HG02885 (cell line): ENCODE data around the gene COL2A1.

Source experiments
- ATAC-seq: cut with Tn5 transposase; IDR thresholded peaks from one replicate; pipeline ENCODE4 v1.9.1; 2021; ENCODE audit warnings: mild to moderate bottlenecking; ENCODE audit not compliant: unreplicated experiment, poor library complexity

COL2A1 gene

DNA sequence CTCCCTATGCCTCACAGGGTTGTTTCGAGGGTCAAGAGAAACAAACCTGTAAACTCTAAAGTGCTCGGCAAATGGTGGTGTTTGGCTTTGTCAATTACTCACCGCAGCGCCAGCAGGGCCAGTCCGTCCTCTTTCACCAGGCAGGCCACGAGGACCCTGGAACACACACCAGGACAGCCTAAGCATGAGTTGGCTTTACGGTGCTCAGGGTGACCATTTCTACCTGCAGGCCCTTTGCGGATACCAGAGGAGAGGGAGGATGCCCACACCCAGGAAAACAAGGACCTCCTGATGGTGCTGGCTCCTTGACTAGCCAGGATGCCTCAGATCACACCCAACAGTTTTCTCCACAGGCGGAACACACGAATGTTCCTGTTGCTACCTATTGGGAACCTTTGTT, 11.5 kb downstream of the COL2A1 start:
- no peak for ATAC-seq

DNA sequence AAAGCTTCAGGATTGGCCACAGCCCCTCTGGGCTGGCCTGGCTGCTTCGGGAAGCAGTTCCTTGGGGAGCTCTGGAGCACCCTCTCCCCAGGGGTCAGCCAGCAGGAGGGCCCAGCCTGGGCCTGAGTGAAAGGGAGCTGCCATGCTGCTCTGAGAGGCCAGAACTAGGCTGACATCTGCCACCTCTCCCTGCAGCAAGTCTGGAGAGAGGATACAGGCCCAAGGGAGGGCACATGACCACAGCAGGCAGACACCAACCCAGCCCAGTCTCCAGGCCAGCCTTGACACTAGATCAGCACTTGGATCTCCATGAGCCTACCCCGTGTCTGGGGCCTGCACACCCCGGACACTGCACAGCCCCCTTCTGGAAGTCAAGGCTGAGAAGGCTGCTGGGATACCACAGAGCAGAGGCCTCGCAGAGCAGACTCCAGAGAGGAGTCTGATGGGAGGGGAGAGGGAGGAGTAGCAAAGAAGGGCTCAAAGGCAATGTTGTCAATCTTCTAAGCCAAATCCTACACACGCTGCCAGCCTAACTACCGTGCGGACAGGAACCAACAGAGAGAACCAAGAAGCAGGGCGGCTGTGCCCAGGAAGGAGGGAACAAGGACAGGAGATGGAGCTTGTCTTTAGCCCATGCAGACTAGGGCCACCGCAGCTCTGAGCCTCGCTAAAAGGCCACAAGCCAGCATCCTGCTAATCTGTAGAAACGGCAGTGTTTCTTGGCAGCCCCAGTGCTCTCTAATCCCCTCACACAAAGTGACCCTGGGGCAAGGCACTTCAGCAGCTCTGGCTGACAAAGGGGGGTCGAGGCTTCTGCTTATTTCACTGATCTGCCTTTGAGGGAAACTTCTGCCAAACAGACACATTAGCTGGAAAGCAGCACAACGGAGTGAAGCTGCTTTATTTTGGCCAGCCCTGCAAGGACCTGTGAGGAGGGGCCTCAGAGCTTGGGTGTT, 12.9 kb downstream of the COL2A1 start:
- ATAC-seq = no peak

DNA sequence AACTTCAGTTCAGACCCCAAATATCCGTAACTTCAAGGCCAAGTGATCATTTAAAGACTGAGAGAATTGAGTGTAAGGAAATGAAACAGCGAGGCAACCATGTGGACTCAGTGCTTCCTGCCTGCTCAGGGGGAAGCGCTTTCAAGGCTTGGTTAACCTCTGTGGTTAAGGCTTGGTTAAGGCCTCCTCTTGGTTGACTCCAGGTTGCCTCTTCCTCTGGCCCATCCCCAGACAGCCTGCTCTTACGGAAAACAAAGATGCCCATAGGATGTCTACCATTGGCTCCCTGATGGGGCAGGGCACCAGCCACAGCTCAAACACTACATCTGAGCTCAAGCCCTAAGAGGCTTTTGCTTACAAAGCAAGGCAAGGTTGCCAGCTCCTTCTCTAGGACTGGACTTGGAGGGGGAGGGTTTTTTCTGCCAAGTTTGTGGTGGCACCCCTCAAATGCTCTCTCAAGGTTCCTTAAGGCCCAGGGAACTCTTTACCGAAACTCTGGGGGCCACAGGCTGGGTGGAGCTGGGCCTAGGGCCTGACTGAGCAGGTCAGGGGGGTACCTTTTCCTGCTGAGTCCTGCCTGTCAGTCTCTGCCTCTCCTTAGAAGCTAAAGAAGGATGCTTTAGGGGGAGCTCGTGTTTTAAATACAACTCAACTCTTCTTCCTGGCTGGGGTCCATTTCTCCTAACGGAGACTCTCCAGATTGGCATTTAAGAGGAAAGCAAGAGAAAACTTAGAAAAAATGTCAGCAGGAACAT, 13.7 kb downstream of the COL2A1 start:
- peak; percentile 88 for ATAC-seq

DNA sequence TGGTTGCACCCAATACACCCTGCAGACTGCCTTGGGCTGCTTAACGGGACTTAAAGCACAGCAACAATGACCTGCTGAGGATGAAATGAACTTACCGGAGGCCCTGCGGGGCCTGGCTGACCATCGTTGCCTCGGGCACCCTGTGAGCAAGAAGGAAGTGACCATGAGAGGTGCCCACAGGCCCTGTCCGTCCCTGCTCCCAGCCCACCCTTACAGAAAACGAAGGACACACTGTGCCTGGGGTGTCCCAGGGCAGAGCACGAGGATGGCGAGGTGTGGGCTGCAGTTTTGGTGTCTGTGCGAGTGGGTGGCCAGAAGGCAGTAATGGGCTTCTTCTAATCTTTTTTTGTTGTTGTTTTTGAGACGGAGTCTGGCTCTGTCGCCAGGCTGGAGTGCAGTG, 14.6 kb downstream of the COL2A1 start:
- ATAC-seq = no peak

DNA sequence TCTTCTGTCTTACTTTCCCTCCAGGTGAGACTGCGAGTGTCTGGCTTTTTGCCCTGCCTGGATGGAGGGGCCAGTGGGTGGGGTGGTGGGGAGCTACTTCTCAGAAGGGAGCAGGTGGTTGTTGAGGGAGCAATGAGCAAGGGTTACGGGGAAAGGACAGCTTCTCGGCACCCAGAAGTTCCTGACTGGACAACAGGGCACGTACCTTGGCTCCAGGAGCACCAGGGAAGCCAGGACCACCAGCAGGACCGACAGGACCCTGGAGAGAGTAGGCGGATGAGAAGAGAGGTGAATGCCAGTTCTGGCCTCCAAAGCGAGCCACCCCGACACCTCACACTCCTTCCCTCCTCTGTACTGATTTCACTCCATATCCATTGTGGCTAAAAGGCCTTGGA, 15.3 kb downstream of the COL2A1 start:
- ATAC-seq = no peak

GRCh38 chr12:47988073-47989022, 15.9 kb downstream of the COL2A1 start:
- no peak for ATAC-seq

GRCh38 chr12:47987411-47988072, 16.7 kb downstream of the COL2A1 start:
- ATAC-seq = no peak

- no peak for ATAC-seq
These were observed 17.4 kb downstream of the COL2A1 start for GRCh38 chr12:47986832-47987231.

DNA sequence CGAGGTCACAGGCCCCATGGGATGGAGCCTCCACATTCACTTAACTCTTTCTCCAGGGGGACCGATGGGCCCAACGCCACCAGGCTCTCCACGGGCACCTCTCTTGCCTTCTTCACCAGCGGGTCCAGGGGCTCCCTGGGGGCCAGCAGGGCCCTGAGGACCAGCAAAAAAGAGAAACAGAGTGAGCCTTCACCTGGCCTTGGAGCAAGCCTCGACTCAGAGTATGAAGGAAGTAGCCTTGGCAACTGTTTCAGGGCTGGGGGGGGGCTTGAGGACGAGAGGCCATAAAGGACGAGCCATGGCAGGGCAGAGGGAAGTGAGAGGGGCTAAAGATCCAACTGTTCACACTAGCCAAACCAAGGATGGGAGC, 18.0 kb downstream of the COL2A1 start:
- ATAC-seq = no peak

DNA sequence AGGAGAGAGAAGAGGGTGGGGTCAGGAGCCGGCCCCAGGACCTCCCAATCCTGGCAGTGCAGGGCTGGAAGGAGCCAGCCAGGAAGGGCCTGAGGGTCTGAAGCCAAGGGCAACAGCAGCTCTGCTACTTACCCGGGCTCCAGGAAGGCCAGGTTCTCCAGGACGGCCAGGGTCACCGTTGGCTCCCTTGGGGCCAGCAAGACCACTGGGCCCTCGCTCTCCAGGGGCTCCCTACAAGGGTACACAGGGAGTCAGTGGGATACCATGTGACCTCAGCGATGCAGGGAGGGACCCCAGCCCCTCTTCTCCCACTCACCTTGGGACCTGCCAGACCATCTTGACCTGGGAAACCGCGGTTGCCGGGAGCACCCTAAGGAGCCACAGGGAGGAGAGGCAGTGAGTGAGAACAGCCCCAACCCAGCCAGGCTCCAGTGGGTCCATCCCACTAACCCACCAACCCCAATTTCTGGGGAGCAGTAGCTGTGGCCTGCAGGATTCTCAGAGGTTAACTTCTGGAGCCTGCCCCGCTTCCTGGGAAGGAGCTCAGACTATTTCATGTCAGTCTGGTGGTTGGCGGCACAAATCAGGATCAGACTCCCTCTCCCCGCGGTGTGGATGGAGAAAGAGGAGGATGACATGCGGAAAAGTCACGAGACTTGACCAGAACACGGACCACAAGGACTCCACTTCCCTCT, 18.5 kb downstream of the COL2A1 start:
- no peak for ATAC-seq

GRCh38 chr12:47984331-47984801, 19.9 kb downstream of the COL2A1 start:
- no peak for ATAC-seq

DNA sequence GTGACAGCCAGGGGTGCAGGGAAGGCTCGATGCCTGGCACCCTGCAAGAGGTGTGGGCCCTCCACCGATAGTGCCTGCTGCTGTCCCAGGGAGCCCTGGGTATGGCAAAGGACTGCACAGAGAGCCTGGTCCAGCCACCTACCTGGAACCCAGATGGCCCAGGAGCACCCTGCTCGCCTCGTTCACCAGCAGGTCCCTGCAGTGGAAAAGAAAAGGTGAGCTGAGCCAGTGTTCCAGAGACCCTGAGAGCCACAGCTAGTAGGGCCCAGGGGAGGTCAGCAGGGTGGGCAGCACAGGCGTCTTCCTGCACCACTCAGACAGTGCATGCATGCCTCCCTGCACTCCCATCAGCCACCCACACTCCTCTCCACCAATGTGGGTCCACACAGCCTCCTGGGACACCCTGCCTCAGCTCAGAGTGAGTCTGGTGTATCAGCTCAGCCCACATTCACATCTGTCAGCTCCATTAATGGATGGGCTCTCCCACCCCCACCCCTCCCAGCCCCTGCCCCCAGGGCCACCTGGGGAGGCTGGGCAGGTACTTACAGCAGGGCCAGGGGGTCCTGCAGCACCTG, 20.6 kb downstream of the COL2A1 start:
- no peak for ATAC-seq

DNA sequence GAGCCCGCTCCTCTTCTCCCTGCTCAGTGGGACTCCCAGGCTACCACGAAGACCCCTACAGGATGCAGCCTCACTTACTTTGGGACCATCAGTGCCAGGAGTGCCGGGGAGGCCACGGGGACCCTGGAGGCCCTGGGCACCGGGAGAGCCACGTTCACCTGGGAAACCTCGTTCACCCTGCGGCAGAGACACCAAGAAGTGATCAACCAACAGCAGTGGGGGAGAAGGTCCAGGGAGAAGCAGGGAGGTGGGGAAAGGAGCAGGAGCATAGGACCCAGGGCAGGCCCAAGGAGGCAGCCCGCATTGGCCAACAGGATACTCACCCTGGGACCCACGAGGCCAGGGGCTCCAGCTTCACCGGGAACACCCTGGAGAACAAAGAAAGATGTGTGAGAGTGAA, 21.5 kb downstream of the COL2A1 start:
- ATAC-seq = no peak

DNA sequence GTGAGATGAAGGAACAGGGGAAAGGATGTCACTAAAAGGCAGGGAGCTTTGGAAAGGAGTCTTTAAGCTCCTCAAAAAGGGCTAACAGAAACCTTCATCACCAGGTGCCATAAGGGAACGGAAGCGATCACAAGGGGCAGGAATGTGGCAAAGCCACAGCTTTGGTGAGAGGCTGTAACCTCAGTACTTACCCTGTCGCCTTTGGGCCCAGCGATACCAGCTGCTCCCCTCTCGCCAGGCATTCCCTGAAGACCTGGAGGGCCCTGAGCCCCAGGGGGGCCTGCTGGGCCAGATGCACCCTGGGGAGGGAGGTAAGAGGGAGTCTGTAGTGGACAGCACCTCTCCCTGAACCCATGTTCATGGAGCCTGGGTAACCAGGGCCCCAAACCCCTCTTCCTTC, 22.0 kb downstream of the COL2A1 start:
- no peak for ATAC-seq

DNA sequence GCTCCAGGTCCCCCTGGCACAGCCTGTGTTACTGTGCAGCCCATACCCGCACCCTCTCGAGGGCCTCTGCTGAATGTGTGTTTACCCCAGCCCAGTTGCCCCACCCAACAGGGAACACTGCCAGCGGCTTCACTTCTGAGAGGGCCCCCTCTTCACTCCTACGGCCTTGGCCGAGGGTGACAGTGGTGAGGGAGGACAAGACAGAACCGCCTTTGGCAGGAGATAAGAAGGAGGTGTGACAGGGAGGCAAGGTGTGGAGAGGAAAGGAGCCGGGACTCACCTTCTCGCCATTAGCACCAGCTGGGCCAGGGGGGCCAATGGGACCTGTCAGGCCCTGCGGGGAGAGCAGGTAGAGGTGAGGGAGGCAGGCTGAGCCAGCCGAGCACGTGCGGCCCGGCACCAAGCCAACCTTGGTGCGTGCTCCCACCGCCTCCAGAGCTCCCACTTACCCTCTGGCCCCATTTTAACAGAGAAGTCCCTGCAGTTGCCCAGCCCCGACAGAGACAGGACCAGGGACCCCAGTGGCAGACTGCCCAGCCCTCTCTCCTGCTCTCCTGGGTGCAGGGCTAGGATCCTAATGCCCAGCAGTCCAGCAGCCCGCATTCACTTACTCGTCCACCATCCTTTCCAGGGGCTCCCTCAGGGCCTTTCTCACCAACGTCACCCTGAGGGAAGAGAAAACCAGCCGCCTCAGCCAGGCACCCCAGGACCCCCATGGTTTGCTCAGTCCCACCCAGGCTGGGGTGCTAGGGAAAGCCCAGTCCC, 22.6 kb downstream of the COL2A1 start:
- ATAC-seq = no peak

DNA sequence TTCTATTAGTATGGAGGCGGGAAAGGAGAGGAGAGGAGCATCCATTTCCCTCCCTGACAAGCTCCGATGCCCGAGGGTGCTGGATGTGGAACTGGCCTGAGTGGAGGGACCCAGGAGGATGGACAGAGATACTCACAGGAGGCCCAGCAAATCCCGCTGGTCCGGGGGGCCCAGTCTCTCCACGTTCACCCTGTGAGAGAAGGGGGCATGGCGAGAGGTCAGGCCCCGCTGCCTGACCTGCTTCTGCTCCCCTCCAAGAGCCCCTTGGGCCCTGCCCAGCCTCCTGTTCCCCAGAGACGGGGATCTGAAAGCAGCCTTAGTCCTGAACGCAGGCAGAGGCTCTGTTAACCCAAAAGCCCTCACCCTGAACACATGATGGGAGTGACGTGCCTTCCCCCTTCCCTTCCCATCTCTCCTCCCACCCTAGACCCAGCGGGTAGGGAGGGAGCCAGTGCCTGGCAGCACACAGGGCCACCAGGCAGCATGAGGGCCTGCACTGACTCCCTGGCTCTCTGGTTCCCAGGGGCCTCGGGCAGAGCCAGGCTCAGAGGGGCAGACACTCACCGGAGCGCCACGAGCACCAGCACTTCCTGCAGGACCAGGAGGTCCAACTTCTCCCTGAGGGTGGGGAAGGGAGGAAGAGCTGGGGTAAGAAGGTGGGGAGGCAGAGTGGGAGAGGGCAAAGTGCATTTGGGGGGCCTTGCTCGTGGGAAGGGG, 23.3 kb downstream of the COL2A1 start:
- ATAC-seq = no peak

- ATAC-seq = no peak
These were observed 24.1 kb downstream of the COL2A1 start for GRCh38 chr12:47980197-47980596.

DNA sequence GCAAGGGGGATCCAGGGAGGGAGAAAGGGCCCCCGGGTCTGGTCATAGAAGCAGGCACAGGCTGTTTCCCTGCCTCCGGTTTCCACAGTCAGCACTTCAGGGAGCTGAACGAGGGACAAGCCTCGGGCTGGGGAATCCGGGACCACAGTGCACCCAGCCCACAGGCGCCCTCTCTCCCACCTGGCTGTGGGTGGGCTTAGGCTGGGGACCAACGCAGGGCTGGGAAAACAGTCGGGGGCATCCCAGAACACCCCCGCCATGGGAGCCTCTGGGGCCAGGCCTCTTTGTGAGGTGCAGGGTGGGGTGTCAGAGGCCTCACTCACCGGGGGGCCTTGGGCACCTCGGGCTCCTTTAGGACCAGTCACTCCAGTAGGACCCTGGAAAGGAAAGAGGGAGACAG, 24.6 kb downstream of the COL2A1 start:
- no peak for ATAC-seq
